IPS-15b (cell line): Measurements from ENCODE around the gene VAC14.
"Not testable (repeated sequence)": the region's sequence is repeated elsewhere in the genome, so short reads cannot be mapped to it uniquely, and the experiment has no call there.

Source experiments
- H3K27me3 ChIP-seq: one replicate; pipeline ENCODE4 v1.6.1; 2013; ENCODE audit warnings: low read length; ENCODE audit not compliant: control insufficient read depth, insufficient read depth
- H3K36me3 ChIP-seq: one replicate; pipeline ENCODE4 v1.6.1; 2013; ENCODE audit warnings: low read length; ENCODE audit not compliant: control insufficient read depth, insufficient read depth
- H3K4me1 ChIP-seq: one replicate; pipeline ENCODE4 v1.6.1; 2013; ENCODE audit warnings: mild to moderate bottlenecking, low read length; ENCODE audit not compliant: control insufficient read depth, insufficient read depth
- H3K4me3 ChIP-seq: one replicate; pipeline ENCODE4 v1.5.1; 2013; ENCODE audit warnings: low read depth, low read length
- H3K9ac ChIP-seq: one replicate; pipeline ENCODE4 v1.6.1; 2013; ENCODE audit warnings: low read depth, mild to moderate bottlenecking, low read length
- H3K9me3 ChIP-seq: one replicate; pipeline ENCODE4 v1.6.1; 2013; ENCODE audit warnings: mild to moderate bottlenecking, low read length; ENCODE audit not compliant: control insufficient read depth, insufficient read depth

VAC14 gene

GRCh38 chr16:70800781-70801480 is at the start of gene VAC14:
Gene VAC14, minus strand, starts transcription at chr16:70801158. Its CDS starts 258 bp downstream, at chr16:70800900.
- no peaks in the 10 kb centered on the region for H3K36me3 ChIP-seq
- H3K9me3 ChIP-seq, result no peaks in the 10 kb centered on the region
- H3K4me3 ChIP-seq, result peak within 1 kb of the TSS; percentile 92
- peak within 1 kb of the TSS; percentile 87 for H3K9ac ChIP-seq
- no peaks in the 10 kb centered on the region for H3K4me1 ChIP-seq
- H3K27me3 ChIP-seq, result peaks cover 14% of the 10 kb centered on the region

- H3K9ac ChIP-seq, H3K9me3 ChIP-seq, H3K4me1 ChIP-seq, H3K27me3 ChIP-seq, H3K36me3 ChIP-seq, H3K4me3 ChIP-seq: not testable (repeated sequence)
These were observed 22.6 kb upstream of the VAC14 start for GRCh38 chr16:70823498-70824118.

- not testable (repeated sequence) for H3K36me3 ChIP-seq, H3K27me3 ChIP-seq, H3K9ac ChIP-seq, H3K4me1 ChIP-seq, H3K4me3 ChIP-seq, H3K9me3 ChIP-seq
These were observed 21.8 kb upstream of the VAC14 start for GRCh38 chr16:70822734-70823133.

- H3K4me1 ChIP-seq, H3K36me3 ChIP-seq, H3K9ac ChIP-seq, H3K27me3 ChIP-seq, H3K9me3 ChIP-seq, H3K4me3 ChIP-seq: not testable (repeated sequence)
These were observed 17.1 kb upstream of the VAC14 start for GRCh38 chr16:70818088-70818487.

- Histone ChIP-seq H3K9me3 (no peaks in the 10 kb centered on the region), H3K4me3 (no peak overlapping the region), H3K27me3 (peaks cover 32% of the 10 kb centered on the region), H3K36me3 (no peaks in the 10 kb centered on the region), H3K4me1 (no peaks in the 10 kb centered on the region), H3K9ac (no peak overlapping the region)
These were observed 8.6 kb upstream of the VAC14 start for GRCh38 chr16:70809392-70810060.

- Histone ChIP-seq H3K9ac (no peak overlapping the region), H3K27me3 (peaks cover 32% of the 10 kb centered on the region), H3K4me1 (no peaks in the 10 kb centered on the region), H3K4me3 (no peak overlapping the region), H3K36me3 (no peaks in the 10 kb centered on the region), H3K9me3 (no peaks in the 10 kb centered on the region)
These were observed 7.4 kb upstream of the VAC14 start for GRCh38 chr16:70808371-70808770.

- H3K36me3 ChIP-seq, result no peaks in the 10 kb centered on the region
- peaks cover 41% of the 10 kb centered on the region for H3K27me3 ChIP-seq
- no peak overlapping the region for H3K4me3 ChIP-seq
- no peaks in the 10 kb centered on the region for H3K9me3 ChIP-seq
- H3K9ac ChIP-seq, result no peak overlapping the region
- no peaks in the 10 kb centered on the region for H3K4me1 ChIP-seq
These were observed 4.8 kb upstream of the VAC14 start for GRCh38 chr16:70805787-70806186.

- Histone ChIP-seq H3K36me3 (no peaks in the 10 kb centered on the region), H3K9me3 (no peaks in the 10 kb centered on the region), H3K4me1 (no peaks in the 10 kb centered on the region), H3K9ac (no peak overlapping the region), H3K27me3 (peaks cover 41% of the 10 kb centered on the region), H3K4me3 (no peak overlapping the region)
These were observed 4.4 kb upstream of the VAC14 start for GRCh38 chr16:70805380-70805779.

GRCh38 chr16:70804734-70805169 is 3.8 kb upstream of the VAC14 start:
- Histone ChIP-seq H3K4me1 (no peaks in the 10 kb centered on the region), H3K9ac (no peak overlapping the region), H3K27me3 (peaks cover 38% of the 10 kb centered on the region), H3K4me3 (no peak overlapping the region), H3K9me3 (no peaks in the 10 kb centered on the region), H3K36me3 (no peaks in the 10 kb centered on the region)

GRCh38 chr16:70804153-70804733 is 3.3 kb upstream of the VAC14 start:
- no peaks in the 10 kb centered on the region for H3K9me3 ChIP-seq
- no peaks in the 10 kb centered on the region for H3K4me1 ChIP-seq
- H3K4me3 ChIP-seq, result no peak overlapping the region
- H3K36me3 ChIP-seq, result no peaks in the 10 kb centered on the region
- H3K9ac ChIP-seq, result no peak overlapping the region
- peaks cover 34% of the 10 kb centered on the region for H3K27me3 ChIP-seq

- Histone ChIP-seq H3K4me3 (no peak overlapping the region), H3K9ac (no peak overlapping the region), H3K27me3 (peaks cover 29% of the 10 kb centered on the region), H3K4me1 (no peaks in the 10 kb centered on the region), H3K36me3 (no peaks in the 10 kb centered on the region), H3K9me3 (no peaks in the 10 kb centered on the region)
These were observed 2.4 kb upstream of the VAC14 start for GRCh38 chr16:70803319-70803718.
